ENCODE measurements around the gene ABHD5. TPM values are rescaled to one million over a fixed set of nuclear protein-coding genes. Genes with fewer than 3 reads are reported as not detected.

ABHD5 gene
- total RNA-seq, 1 donor from 2014 or later: 41.5 TPM

DNA sequence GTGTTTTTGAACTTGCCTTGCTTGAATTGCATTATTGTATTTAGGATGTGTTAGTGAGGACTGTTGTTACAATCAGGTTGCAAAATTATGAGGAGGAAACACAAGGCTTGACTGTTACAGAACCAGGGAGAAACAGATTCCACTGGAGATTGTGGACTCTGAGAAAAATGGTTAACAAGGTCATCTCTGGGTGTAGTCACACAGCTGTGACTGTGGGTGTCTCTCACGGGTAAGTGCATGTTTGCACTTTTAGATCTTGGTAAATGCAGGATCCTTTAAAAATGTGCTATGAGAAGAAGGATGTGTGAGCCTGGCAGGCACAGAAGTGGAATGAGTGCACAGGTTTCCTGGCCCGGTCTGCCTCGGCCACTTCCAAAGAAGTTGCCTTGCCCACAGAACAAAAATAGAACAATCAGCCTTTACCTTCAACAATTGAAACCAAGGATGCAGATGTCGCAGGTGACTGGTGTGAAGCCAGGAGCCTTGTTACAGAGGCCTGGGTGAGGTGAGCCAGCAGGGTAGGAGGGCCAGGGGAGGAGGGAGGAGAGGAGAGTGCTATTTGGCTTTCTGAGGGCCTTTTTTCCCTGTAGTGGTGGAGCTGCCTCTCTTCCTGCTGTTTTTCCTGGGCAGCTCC lies 68.0 kb downstream of the ABHD5 start:
- TF ChIP-seq, protein P1, sequence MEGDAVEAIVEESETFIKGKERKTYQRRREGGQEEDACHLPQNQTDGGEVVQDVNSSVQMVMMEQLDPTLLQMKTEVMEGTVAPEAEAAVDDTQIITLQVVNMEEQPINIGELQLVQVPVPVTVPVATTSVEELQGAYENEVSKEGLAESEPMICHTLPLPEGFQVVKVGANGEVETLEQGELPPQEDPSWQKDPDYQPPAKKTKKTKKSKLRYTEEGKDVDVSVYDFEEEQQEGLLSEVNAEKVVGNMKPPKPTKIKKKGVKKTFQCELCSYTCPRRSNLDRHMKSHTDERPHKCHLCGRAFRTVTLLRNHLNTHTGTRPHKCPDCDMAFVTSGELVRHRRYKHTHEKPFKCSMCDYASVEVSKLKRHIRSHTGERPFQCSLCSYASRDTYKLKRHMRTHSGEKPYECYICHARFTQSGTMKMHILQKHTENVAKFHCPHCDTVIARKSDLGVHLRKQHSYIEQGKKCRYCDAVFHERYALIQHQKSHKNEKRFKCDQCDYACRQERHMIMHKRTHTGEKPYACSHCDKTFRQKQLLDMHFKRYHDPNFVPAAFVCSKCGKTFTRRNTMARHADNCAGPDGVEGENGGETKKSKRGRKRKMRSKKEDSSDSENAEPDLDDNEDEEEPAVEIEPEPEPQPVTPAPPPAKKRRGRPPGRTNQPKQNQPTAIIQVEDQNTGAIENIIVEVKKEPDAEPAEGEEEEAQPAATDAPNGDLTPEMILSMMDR (IDR thresholded peaks at IDR 0.05): no peak
- Histone ChIP-seq H3K27me3 (no peaks in the 10 kb centered on the region), H3K9me3 (no peaks in the 10 kb centered on the region), H3K4me3 (no peak overlapping the region), H3K27ac (peak overlapping the region; percentile 12), H3K4me1 (peaks cover 11% of the 10 kb centered on the region), H3K36me3 (no peaks in the 10 kb centered on the region)
- DNase-seq: no peak
- intact Hi-C loops (cut with DNase I): no loop called here
- peak; percentile 9 for ATAC-seq

DNA sequence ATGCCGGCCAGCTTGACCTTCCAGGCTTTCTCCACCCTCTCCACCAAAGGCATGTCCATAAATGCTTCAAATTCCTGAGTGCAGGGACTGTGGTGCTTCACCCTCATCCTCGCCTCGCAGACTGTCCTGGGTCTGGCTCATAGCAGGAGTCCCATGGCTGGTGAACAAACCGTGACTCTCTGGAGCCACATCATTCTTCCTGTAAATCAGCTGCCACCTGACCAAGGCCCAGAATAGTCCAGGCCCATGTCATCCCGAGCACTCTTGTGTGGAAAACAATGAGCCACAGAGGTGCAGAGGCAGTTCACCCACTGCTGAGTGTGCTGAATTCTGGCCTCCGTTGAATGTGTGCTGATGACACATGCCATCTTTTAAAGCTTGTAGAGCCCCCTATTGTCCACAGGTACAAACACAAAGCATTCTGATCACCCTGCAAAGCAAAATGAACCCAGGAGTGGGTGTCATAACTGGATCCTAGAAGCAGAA lies 68.6 kb downstream of the ABHD5 start:
- intact Hi-C loops (cut with DNase I): no loop called here
- Histone ChIP-seq H3K27ac (peak overlapping the region; percentile 12), H3K4me1 (peaks cover 11% of the 10 kb centered on the region), H3K4me3 (no peak overlapping the region), H3K27me3 (no peaks in the 10 kb centered on the region), H3K9me3 (no peaks in the 10 kb centered on the region), H3K36me3 (no peaks in the 10 kb centered on the region)
- ATAC-seq: peak; percentile 50
- no peak for DNase-seq
- TF ChIP-seq, protein P1 (IDR thresholded peaks at IDR 0.05): no peak

DNA sequence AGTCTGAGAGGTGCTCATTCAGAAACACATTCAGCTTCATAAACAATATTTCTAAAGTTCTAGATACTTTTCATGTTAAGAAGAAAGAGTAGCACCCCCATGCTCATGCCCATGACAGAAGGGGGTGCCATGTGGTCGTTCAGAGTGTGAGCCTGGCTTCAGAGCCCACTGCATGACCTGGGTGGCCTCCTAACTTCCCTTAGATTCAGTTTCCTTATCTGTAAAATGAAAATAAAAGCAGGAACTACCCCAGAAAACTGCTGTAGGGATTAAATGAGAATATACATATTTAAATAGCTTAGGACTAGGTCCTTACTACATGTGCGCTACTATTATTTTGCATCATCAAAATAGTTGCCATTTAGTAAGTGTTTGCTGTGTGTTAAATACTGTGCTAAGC lies 69.2 kb downstream of the ABHD5 start:
- Histone ChIP-seq H3K4me1 (peaks cover 11% of the 10 kb centered on the region), H3K27ac (peak overlapping the region; percentile 12), H3K27me3 (no peaks in the 10 kb centered on the region), H3K9me3 (no peaks in the 10 kb centered on the region), H3K4me3 (no peak overlapping the region), H3K36me3 (no peaks in the 10 kb centered on the region)
- ATAC-seq: peak; percentile 16
- TF ChIP-seq, protein P1 (IDR thresholded peaks at IDR 0.05): no peak
- no peak for DNase-seq
- intact Hi-C loops (cut with DNase I): no loop called here

DNA sequence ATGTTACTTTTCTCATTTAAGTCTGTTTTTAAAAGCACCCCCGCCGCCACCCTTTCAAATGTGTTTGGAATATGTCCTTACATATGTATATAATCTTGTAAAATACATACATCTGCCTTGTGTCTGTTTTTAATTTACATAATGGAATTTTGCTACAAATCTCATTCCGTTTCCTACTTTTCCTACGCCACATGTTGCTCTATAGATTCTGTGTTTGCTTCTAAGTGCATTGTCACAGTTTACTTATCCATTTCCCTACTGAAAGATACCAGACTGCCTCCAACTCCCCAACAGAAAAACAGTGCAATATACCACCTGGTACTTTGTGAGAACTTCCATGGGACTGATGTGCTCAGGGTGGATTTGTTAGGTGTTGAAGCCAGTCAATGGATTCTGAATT lies 70.2 kb downstream of the ABHD5 start:
- ATAC-seq (no peak), DNase-seq (no peak)
- Histone ChIP-seq H3K27ac (no peak overlapping the region), H3K9me3 (no peaks in the 10 kb centered on the region), H3K4me1 (peaks cover 11% of the 10 kb centered on the region), H3K4me3 (no peak overlapping the region), H3K36me3 (no peaks in the 10 kb centered on the region), H3K27me3 (no peaks in the 10 kb centered on the region)
- TF ChIP-seq, protein P1 (IDR thresholded peaks at IDR 0.05): no peak
- intact Hi-C loops (cut with DNase I): no loop called here

DNA sequence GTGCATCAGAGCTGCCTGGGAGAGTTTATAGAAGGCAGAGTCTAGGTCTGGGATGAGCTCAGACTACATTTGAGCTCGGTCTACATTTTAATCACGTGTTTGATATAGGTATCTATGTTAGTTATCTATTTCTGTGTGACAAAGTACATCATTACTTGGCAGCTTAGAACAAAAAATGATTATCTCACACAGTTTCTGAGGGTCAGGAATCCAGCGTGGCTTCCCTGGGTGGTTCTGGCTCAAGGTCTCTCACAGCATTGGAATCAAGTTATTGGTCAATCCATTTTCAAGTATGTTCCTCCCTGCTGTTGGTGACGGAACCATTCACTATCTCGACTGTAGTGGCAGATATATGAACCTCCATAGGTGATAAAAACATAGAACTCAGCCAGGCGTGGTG lies 71.7 kb downstream of the ABHD5 start:
- DNase-seq (no peak), ATAC-seq (no peak)
- Histone ChIP-seq H3K36me3 (no peaks in the 10 kb centered on the region), H3K9me3 (no peaks in the 10 kb centered on the region), H3K4me1 (peaks cover 11% of the 10 kb centered on the region), H3K27me3 (no peaks in the 10 kb centered on the region), H3K27ac (no peak overlapping the region), H3K4me3 (no peak overlapping the region)
- TF ChIP-seq, protein P1 (IDR thresholded peaks at IDR 0.05): no peak
- intact Hi-C loops (cut with DNase I): no loop called here

Data from upper lobe of right lung (tissue), 1 donor.